ENCODE data around the gene TFCP2L1. TPM values are rescaled to one million over a fixed set of nuclear protein-coding genes. Genes with fewer than 3 reads are reported as not detected.
"Not testable (repeated sequence)": the region's sequence is repeated elsewhere in the genome, so short reads cannot be mapped to it uniquely, and the experiment has no call there.

Gene TFCP2L1
- total RNA-seq, 1 donor from 2014 or later = 4.6 TPM

GRCh38 chr2:121232626-121233265, 52.3 kb downstream of the TFCP2L1 start:
- Mint-ChIP-seq H3K9me3 (no peaks in the 10 kb centered on the region), H3K27ac (no peak overlapping the region), H3K36me3 (no peaks in the 10 kb centered on the region), H3K4me1 (ENCODE audit: unreplicated experiment) (peaks cover 2% of the 10 kb centered on the region), H3K27me3 (peaks cover 6% of the 10 kb centered on the region), H3K4me3 (no peak overlapping the region)
- DNase-seq (ENCODE audit: extremely low spot score, unreplicated experiment) = no peak
- no peak for TF ChIP-seq CTCF (conservative IDR thresholded peaks at IDR 0.05)

GRCh38 chr2:121231385-121232000, 53.5 kb downstream of the TFCP2L1 start:
- no peak for TF ChIP-seq CTCF (conservative IDR thresholded peaks at IDR 0.05)
- Mint-ChIP-seq H3K4me1 (ENCODE audit: unreplicated experiment) (peaks cover 5% of the 10 kb centered on the region), H3K27me3 (peaks cover 5% of the 10 kb centered on the region), H3K4me3 (no peak overlapping the region), H3K9me3 (no peaks in the 10 kb centered on the region), H3K36me3 (no peaks in the 10 kb centered on the region), H3K27ac (no peak overlapping the region)
- DNase-seq (ENCODE audit: extremely low spot score, unreplicated experiment) = no peak

- Mint-ChIP-seq H3K36me3 (no peaks in the 10 kb centered on the region), H3K9me3 (no peaks in the 10 kb centered on the region), H3K4me1 (ENCODE audit: unreplicated experiment) (peaks cover 5% of the 10 kb centered on the region), H3K27me3 (peaks cover 4% of the 10 kb centered on the region), H3K27ac (no peak overlapping the region), H3K4me3 (no peak overlapping the region)
- DNase-seq (ENCODE audit: extremely low spot score, unreplicated experiment) = no peak
- no peak for TF ChIP-seq CTCF (conservative IDR thresholded peaks at IDR 0.05)
These were observed 56.5 kb downstream of the TFCP2L1 start for GRCh38 chr2:121228521-121228920.

- not testable (repeated sequence) for H3K27me3 Mint-ChIP-seq; H3K9me3 Mint-ChIP-seq; H3K4me1 Mint-ChIP-seq (ENCODE audit: unreplicated experiment); H3K36me3 Mint-ChIP-seq; H3K4me3 Mint-ChIP-seq; DNase-seq (ENCODE audit: extremely low spot score, unreplicated experiment); H3K27ac Mint-ChIP-seq
These were observed 57.4 kb downstream of the TFCP2L1 start for GRCh38 chr2:121227381-121228144.

- H3K27me3 Mint-ChIP-seq; H3K9me3 Mint-ChIP-seq; H3K4me1 Mint-ChIP-seq (ENCODE audit: unreplicated experiment); H3K27ac Mint-ChIP-seq; H3K4me3 Mint-ChIP-seq; DNase-seq (ENCODE audit: extremely low spot score, unreplicated experiment); H3K36me3 Mint-ChIP-seq: not testable (repeated sequence)
These were observed 59.3 kb downstream of the TFCP2L1 start for GRCh38 chr2:121225681-121226080.

GRCh38 chr2:121220995-121221394, 64.0 kb downstream of the TFCP2L1 start:
- no peak overlapping the region for H3K27ac Mint-ChIP-seq

More at GRCh38 chr2:121220995-121221394, 64.0 kb downstream of the TFCP2L1 start:
- no peak for DNase-seq (ENCODE audit: extremely low spot score, unreplicated experiment)
- H3K36me3 Mint-ChIP-seq = no peaks in the 10 kb centered on the region
- no peaks in the 10 kb centered on the region for H3K4me1 Mint-ChIP-seq (ENCODE audit: unreplicated experiment)
- H3K9me3 Mint-ChIP-seq = no peaks in the 10 kb centered on the region
- peaks cover 7% of the 10 kb centered on the region for H3K27me3 Mint-ChIP-seq
- H3K4me3 Mint-ChIP-seq = no peak overlapping the region
- TF ChIP-seq CTCF (conservative IDR thresholded peaks at IDR 0.05) = no peak
